ENCODE measurements around the gene FBXO9.

- TF ChIP-seq, protein P1, sequence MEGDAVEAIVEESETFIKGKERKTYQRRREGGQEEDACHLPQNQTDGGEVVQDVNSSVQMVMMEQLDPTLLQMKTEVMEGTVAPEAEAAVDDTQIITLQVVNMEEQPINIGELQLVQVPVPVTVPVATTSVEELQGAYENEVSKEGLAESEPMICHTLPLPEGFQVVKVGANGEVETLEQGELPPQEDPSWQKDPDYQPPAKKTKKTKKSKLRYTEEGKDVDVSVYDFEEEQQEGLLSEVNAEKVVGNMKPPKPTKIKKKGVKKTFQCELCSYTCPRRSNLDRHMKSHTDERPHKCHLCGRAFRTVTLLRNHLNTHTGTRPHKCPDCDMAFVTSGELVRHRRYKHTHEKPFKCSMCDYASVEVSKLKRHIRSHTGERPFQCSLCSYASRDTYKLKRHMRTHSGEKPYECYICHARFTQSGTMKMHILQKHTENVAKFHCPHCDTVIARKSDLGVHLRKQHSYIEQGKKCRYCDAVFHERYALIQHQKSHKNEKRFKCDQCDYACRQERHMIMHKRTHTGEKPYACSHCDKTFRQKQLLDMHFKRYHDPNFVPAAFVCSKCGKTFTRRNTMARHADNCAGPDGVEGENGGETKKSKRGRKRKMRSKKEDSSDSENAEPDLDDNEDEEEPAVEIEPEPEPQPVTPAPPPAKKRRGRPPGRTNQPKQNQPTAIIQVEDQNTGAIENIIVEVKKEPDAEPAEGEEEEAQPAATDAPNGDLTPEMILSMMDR (IDR thresholded peaks at IDR 0.05): no peak
- TF ChIP-seq EP300 (IDR thresholded peaks at IDR 0.05; ENCODE audit: low read depth) (no peak), POLR2AphosphoS5 (IDR thresholded peaks at IDR 0.05) (no peak), POLR2A (IDR thresholded peaks at IDR 0.05) (no peak)
These were observed 21.1 kb upstream of the FBXO9 start for GRCh38 chr6:53044071-53044470.

All from transverse colon (tissue), 4 donors.